NCI-H460 (cell line): ENCODE measurements around the gene FAM47A. TPM values are rescaled to one million over a fixed set of nuclear protein-coding genes. Genes with fewer than 3 reads are reported as not detected.

ENCODE experiments used
- DNase-seq: peaks from one replicate; pipeline ENCODE4 v3.0.0-alpha.2; 2016; ENCODE audit warnings: low read depth; ENCODE audit errors: extremely low read depth
- polyA plus RNA-seq: library from polyadenylated mRNA; depleted of rRNA; stranded (reverse); fragments of >200 nt; gene quantifications from 2 replicates; pipeline ENCODE4 v1.2.3, GENCODE V29; 2014; cell fraction: nucleus; rRNA removed
- total RNA-seq: library from RNA; depleted of rRNA; stranded (reverse); fragments of >200 nt; shearing (Covaris generic); gene quantifications from 2 replicates; pipeline ENCODE4 v1.2.3, GENCODE V29; 2014; rRNA removed

The FAM47A gene
- total RNA-seq = not detected in 2 replicates
- not detected in 2 replicates for polyA plus RNA-seq

DNA sequence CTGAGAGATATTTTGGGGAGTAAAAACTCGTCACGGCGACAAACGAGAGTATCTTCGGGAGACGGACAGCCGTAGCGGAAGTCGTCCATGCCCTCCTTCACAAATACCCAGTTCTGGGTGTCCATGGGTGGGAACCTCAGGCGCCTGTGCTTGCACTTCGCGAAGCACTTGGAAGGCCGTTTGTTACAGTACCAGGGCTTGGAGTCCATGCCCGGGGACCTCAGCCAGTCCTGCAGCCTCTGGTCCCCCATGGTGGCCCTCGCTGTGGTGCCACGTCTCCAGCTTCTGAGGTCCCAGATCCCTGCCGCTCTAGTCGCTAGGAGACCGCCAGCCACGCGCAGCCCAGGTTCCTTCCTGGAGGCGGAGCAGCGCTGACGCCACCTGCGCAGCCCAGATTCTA, at the start of gene FAM47A:
FAM47A (minus strand) TSS at position 287 of the 400 bp plus-strand sequence; CDS start at position 251, 36 bp downstream.
- no peak for DNase-seq

DNA sequence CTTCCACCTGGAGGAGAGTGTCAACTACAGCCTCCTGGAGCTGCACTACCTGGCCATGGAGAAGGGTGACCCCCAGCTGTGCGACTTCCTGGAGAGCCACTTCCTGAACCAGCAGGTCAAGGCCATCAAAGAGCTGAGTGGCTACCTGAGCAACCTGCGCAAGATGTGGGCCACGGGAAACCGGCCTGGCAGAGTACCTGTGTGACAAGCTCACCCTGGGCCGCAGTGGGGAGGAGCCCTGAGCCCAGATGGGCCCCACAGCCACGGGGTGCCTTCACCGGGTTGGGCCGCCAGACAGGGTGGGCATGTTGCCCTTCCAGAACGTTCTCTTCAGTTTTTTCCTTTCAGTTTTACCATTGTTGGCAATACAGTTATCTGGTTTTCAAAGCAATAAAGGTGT, 15.2 kb upstream of the FAM47A start:
- no peak for DNase-seq

DNA sequence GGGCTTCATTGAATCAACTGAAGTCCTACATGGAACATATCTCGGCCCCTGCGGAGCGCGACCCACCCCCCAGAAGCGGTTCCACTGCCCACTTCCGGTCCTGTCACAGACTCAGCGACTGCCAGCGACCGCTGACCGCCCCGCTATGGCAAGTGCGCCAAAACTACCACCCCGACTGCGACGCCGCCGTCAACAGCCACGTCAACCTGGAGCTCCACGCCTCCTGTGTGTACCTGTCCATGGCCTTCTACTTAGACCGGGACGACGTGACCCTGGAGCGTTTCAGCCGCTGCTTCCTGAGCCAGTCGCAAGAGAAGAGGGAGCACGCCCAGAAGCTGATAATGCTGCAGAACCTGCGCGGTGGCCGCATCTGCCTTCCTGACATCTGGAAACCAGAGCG, 14.8 kb upstream of the FAM47A start:
- DNase-seq = no peak

DNA sequence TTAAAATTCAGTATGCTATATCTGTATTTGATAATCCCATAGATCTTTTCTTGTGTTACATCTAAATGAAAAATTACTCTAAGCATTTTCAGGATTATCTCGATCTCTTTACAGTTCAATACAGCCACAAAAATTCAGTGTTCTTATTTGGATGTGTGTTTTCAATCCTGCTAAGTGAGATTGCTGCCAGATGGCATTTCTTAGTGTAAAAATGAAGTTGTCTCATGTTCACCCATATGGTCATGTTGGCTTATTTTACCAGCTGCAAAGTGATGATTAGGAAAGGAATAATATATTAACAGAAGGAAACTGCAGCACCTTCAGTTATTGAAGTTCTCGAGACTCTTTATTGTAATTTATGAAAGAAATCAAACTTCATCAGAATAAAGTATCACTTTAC, 12.1 kb upstream of the FAM47A start:
- DNase-seq = no peak

DNA sequence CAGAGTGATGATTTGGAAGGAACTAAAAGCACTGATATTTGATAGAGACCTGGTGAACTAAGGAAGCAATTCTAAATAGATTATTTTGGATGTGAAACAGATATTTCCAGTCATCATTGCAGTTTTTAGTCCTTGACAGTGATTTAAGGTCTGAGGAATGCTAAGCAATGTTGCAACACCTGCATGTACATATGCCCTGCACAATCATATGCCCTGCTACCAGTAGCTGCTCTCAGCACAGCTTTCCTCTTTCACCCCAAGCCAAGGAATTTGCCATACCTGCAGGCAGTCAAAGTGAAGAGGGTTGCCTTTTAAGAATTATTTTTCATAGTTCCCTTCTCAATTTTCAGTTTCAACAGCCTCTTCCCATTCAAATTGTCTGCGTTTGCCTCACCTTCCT, 8.7 kb upstream of the FAM47A start:
- no peak for DNase-seq

DNA sequence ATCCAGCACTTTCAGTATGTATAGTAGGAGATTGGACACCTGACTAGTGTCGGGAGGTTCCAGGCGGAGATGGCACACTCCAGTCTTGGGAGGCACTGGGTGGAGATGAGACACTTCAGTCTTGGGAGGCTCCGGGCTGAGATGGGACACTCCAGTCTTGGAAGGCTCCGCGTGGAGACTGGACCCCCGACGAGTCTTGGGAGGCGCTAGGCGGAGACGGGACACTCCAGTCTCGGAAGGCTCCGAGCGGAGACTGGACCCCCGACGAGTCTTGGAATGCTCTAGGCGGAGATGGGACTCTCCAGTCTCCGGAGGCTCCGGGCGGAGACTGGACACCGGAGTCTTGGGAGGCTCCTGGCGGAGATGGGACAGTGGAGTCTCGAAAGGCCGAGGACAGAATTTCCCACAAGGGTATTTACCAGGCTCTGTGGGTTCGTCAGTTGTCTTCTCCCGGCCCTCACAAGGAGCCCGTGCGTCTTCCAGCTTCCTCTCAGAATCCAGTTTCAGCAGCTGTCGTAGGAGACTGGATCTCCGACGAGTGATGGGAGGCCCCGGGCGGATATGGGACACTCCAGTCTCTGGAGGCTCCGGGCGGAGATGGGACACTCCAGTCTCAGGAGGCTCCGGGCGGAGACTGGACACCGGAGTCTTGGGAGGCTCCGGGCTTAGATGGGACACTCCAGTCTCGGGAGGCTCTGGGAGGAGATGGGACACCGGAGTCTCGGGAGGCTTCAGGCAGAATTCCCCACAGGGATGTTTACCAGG, 952 bp downstream of the FAM47A start:
- DNase-seq = no peak

DNA sequence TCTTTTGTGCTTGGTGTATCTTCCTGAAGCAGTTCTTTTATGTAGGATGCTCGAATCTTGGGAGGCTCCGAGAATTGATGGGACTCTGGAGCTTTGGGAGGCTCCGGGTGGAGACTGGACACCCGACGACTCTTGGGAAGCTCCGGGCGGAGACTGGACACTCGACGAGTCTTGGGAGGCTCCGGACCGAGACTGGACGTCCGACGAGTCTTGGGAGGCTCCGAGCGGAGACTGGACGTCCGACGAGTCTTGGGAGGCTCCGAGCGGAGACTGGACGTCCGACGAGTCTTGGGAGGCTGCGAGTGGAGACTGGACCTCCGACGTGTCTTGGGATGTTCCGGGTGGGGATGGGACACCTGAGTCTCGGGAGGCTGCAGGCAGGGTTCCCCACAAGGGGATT, 1.6 kb downstream of the FAM47A start:
- no peak for DNase-seq

DNA sequence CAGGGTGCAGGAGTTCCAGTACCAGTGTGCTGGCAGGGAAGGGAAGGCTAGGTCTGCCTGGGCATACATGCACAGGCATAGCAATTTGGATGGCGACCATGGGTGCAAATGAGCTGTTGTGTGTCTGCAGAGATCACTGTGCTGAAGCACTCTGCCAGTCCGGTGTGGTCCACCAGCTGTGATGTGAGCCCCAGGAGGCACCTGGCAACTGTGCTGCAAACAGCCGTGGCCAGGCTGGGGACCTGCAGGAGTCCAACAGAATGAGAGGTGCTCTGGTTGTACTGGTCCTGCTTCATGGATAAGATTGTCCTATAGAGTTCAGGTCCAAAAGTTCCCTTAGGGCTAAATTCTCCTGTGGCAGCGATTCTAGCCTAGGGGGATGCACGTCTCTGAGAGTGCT, 6.1 kb downstream of the FAM47A start:
- DNase-seq = no peak

DNA sequence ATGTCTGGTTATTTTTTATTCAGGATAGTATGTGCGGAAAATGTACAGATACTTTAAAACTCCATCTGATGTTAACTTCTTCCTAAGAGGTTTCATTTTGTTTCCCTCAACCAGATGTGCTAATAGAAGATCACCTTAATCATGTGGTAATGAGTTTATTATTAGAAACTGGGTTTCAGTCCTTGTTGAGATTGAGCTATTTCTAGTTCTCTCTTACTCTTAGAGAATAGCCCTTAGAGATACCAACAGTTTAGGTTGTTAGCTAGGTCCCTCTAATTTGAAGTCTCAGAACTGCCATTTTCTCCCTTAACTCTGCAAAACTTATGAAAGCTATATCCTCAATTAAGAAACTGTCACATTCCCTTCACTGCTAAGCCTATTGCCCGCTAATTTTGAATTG, 13.0 kb downstream of the FAM47A start:
- no peak for DNase-seq

DNA sequence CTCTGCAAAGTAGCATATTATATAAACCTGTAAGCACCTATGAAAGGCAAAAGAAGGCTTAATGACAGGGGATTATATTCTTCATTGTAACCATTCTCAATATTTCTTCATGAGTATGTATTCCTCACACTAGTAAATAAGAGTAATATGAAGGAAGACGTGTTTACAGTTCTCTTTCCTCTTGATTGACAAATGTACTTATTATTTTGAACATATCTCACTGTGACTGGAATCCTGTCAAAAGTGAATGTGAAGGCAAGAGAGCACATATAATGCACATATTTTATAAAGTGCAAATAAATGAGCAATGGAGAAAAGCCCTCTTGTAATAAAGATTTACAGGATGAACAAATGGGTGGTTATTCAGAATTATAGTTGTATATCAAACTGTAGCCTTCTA, 19.7 kb downstream of the FAM47A start:
- no peak for DNase-seq
